ENCODE measurements around the gene GUSB. TPM values are rescaled to one million over a fixed set of nuclear protein-coding genes. Genes with fewer than 3 reads are reported as not detected.
"Not testable (repeated sequence)": the region's sequence is repeated elsewhere in the genome, so short reads cannot be mapped to it uniquely, and the experiment has no call there.

The GUSB gene
- polyA plus RNA-seq, 1 donor: 41.2 TPM

DNA sequence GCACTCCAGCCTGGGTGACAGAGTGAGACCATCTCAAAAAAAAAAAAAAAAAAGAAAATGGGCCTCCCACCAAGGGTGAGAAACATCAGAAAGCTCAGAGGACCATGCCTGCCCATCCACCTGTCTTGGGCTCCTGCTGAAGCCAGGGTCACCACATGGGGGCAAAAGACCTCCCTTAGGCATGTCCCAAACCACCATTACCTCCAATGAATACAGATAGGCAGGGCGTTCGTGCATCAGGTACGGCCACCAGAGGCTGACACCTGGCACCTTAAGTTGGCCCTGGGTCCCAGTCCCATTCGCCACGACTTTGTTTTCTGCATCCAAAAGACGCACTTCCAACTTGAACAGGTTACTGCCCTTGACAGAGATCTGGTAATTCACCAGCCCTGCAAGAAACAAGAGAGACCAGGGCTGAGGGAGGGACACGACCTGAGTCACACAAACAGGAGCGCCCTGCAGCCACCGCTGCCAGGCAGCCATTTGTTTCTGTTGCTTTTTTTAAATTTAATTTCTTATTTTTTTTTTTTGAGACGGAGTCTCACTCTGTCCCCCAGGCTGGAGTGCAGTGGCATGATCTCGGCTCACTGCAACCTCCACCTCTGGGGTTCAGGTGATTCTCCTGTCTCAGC is 6.1 kb downstream of the GUSB start:
- no peak for DNase-seq

GRCh38 chr7:65974876-65975275 is 7.1 kb downstream of the GUSB start:
- DNase-seq: no peak

DNA sequence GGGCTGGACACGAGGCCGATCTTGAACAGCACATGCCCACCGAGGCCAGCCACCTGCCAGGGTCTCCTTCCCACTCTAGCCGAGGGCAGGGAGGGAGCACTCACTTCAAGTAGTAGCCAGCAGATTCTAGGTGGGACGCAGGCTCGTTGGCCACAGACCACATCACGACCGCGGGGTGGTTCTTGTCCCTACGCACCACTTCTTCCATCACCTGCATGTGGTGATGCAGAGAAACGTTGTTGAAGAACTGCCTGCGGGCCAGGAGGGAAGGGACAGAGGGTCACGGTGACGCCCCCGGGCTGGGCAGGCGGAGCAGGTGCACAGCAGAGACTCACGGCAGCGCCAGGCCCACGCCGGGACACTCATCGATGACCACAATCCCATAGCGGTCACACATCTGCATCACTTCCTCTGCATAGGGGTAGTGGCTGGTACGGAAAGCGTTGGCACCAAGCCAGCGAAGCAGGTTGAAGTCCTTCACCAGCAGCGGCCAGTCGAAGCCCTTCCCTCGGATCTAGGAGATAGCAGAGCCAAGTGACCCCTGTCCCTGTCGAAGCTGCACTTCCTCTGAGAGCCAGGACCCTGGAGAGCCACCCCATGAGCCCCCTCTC is 7.7 kb downstream of the GUSB start:
- no peak for DNase-seq

DNA sequence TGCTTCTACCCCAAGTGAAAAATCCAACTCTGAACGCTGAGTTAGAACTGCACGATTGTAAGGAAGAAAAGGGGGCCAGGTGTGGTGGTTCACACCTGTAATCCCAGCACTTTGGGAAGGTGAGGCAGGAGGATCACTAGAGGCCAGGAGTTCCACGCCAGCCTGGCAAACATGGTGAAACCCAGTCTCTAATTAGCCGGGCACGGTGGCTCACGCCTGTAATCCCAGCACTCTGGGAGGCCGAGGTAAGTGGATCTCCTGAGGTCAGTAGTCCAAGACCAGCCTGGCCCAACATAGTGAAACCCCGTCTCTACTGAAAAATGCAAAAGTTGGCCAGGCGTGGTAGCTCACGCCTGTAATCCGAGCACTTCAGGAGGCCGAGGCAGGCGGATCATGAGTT is 9.0 kb downstream of the GUSB start:
- no peak for DNase-seq

- DNase-seq: no peak
Measured at GRCh38 chr7:65971021-65971420, 11.0 kb downstream of the GUSB start.

- no peak for DNase-seq
Measured at GRCh38 chr7:65968256-65969185, 13.5 kb downstream of the GUSB start.

DNA sequence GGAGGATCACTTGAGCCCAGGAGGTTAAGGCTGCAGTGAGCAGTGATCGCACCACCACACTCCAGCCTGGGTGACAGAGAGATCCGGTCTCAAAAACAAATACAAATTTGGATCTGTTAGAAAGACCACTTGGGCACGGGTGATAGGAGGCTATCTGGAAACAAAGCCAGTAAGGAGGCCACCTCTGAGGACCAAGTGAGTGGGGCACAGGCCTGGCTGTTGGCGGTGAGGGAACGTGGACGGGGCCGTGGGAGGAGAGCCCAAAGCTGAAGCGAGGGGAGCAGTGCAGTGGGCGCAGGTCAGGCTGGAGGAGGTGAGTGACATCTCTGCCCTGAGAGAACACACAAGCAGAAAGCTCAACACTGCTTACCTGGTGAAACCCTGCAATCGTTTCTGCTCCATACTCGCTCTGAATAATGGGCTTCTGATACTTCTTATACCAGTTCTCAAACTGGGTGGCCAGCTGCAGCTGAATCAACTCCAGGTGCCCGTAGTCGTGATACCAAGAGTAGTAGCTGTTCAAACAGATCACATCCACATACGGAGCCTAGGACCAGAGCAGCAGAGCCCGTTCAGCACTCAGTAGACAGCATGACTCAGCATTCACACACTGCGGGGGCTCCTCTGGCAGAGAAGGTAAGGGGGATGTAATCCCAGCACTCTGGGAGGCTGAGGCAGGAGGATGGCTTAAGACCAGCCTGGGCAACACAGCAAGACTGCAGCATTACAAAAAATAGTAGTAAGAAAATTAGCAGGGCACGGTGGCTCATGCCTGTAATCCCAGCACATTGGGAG is 14.5 kb downstream of the GUSB start:
- no peak for DNase-seq

- no peak for DNase-seq
Measured at GRCh38 chr7:65966146-65966545, 15.9 kb downstream of the GUSB start.

- not testable (repeated sequence) for DNase-seq
Measured at GRCh38 chr7:65964671-65965070, 17.3 kb downstream of the GUSB start.

DNA sequence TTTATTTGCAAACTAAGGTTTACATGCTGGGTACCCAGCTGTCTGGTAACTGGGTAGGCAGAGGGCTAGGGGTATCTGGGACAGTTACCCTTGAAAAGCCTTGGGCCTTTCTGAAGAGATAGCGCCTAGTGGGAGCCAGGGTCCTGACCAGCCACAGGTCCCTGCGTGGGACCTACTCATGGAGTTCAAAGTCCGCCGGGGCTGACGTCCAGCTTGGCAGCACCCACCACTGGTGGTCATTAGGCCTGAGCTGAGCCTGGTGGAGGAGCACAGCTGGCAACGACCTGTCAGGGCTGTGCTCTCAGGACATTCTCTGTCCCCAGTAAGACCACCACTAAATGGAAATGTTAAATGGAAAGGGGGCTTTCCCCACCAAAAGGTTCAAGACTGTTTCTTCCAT is 20.0 kb downstream of the GUSB start:
- DNase-seq: no peak

DNA sequence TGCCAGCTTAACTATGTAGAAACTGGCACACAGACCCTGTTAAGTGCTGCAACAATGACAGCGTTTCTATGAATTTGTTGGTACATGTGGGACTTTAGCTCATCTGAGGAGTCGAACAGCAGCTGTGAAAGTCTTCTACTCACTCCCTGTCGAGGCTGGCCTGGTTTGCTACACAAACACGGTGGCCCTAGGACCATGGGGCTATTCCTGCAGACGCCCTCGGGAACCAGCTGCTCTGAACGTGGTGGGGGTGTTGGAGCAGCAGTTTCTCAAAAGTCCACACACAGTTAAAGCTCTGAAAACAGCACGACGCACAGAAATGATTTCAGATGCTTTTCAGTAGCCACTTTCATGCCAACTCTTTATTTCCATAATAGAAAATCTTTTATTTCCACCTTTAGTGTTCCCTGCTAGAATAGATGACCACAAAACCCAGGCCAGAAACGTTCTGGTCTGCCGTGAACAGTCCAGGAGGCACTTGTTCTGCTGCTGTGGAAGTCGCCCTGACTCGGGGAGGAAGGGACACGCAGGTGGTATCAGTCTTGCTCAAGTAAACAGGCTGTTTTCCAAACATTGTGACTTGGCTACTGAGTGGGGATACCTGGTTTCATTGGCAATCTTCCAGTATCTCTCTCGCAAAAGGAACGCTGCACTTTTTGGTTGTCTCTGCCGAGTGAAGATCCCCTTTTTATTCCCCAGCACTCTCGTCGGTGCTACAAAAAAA is 21.5 kb downstream of the GUSB start:
- DNase-seq: no peak

DNA sequence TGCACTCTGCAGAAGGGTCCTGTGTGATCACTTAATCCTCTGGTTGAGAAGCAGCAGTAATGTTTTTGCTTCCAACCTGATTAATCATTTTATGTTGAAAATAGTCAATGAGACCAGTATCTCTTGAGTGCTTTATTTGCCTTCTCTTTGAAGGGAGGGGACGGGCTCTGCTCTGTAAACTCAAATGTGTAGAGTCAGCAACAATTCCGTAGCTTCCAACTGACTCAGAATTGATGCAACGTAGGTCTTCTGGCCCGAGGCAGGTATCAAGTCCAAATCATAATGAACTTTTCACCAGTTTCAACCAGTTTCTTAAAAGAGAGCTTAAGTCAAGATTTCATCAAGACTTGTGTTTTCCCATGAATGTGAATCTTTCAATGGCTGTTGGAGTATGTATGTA is 26.3 kb downstream of the GUSB start:
- no peak for DNase-seq

- no peak for DNase-seq
Measured at GRCh38 chr7:65953890-65954450, 28.0 kb downstream of the GUSB start.

DNA sequence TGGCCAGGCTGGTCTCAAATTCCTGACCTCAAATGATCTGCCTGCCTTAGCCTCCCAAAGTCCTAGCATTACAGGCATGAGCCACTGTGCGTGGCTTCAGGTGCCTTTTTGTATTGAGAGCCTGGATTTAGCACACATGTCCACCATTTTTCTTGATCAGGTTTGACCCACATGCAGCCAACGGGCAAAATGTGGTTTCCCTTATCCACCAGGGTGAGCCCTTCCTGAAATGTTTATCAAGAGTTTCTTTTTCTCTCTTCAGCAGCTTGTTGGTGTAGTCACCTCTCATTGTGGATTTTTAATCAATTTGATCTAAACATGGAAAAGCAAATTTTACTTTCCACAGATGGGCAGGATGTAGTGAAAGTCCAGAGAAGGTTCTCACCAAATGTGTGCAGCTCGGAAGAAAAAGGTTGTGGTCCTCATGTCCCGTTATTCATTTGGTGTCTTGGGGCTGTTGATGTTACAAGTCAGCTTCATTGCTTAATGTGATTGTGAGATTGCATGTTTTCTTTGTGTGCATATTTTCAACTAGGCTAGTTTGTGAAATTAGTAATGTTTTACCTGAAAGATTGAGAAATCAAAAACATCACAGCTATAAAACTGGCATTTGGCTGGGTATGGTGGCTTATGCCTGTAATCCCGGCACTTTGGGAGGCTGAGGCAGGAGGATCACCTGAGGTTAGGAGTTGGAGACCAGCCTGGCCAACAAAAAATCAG is 28.9 kb downstream of the GUSB start:
- no peak for DNase-seq

- no peak for DNase-seq
Measured at GRCh38 chr7:65951837-65952578, 30.0 kb downstream of the GUSB start.

DNA sequence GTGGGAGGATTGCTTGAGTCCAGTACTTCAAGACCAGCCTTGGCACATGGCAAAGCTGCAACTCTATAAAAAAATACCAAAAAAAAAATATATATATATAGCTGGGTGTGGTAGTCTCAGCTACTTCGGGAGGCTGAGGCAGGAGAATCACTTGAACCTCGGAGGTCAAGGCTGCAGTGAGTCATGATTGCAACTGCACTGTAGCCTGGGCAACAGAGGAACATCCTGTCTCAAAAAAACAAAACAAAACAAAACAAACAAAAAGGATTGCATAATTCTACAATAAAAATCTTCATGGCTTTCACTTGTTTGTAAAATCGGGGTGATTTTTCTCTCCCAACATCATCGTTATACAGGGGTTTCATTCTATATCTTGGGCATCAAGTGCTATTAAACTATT is 35.1 kb downstream of the GUSB start:
- DNase-seq: no peak

DNA sequence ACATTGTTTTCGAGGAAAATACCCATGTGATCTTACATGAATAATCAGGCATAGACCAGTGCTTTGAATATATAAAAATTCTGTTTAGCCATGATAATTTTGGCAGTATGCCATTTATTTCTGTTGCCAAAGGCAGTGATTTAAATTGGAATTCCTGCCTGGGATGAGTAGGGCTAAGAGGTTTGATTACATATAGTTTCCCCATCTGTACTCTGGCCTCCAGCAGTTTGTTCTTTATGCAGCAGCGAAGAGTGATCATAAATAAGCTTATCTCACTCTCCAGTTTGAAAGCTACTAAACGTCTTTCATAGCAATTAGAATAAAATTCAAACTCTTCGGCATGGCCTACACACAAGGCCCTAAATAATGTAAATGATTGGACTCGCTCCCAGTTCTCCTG is 36.2 kb downstream of the GUSB start:
- not testable (repeated sequence) for DNase-seq

- no peak for DNase-seq
Measured at GRCh38 chr7:65938336-65938895, 43.6 kb downstream of the GUSB start.

DNA sequence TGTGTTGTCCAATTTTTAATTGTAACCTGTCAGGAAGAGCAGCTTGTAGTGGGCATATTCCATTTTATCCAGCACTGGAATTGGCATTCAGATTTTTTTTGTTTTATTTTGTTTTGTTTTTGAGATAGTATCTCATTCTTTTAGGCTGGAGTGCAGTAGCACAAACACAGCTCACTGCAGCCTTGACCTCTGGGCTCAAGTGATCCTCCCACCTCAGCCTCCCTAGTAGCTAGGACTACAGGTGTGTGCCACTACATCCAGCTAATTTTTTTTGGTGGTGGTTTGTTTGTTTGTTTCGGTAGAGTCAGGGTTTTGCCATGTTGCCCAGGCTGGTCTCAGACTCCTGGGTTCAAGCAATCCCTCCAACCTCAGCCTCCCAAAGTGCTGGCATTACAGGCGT is 44.7 kb downstream of the GUSB start:
- DNase-seq: no peak

DNA sequence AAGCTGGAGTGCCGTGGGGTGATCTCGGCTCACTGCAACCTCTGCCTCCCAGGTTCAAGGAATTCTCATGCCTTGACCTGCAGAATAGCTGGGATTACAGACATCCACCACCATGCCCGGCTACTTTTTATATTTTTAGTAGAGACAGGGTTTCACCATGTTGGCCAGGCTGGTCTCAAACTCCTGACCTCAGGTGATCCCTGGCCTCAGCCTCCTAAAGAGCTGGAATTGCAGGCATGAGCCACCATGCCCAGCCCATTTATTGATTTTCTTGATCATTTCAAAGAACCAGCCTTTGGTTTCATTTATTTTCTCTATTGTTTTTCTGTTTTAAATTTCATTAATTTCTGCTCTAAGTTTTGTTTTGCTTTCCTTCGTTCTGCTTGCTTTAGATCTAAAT is 50.3 kb downstream of the GUSB start:
- DNase-seq: no peak
